Measurements from ENCODE around the gene APLP2. TPM values are rescaled to one million over a fixed set of nuclear protein-coding genes. Genes with fewer than 3 reads are reported as not detected.
A peak's percentile ranks its signal among the peaks of the same experiment; 100 is the strongest.

APLP2 gene
- total and polyA plus RNA-seq, 2 of the 13 experiments (the other 11 are each of a cell fraction or from before 2014, with no cell fraction given): 315 to 594 TPM

- TF ChIP-seq ZNF883 (CRISPR knock-in tag; IDR thresholded peaks at IDR 0.05; ENCODE audit: not compliant biosample characterization) (no peak), HES4 (CRISPR knock-in tag; IDR thresholded peaks at IDR 0.05; ENCODE audit: borderline replicate concordance) (no peak), KLF6 (CRISPR knock-in tag; IDR thresholded peaks at IDR 0.05) (no peak), MXD1 (CRISPR knock-in tag; IDR thresholded peaks at IDR 0.05) (no peak), KLF11 (CRISPR knock-in tag; IDR thresholded peaks at IDR 0.05) (no peak), MIER2 (CRISPR knock-in tag; IDR thresholded peaks at IDR 0.05) (no peak), PHF5A (CRISPR knock-in tag; IDR thresholded peaks at IDR 0.05; ENCODE audit: low read depth, unreplicated experiment) (no peak), ZNF788 (CRISPR knock-in tag; IDR thresholded peaks at IDR 0.05; ENCODE audit: borderline replicate concordance) (no peak), RFX5 (IDR thresholded peaks at IDR 0.05; ENCODE audit: low read depth, low read length) (no peak), ZNF558 (CRISPR knock-in tag; IDR thresholded peaks at IDR 0.05; ENCODE audit: borderline replicate concordance) (no peak), FOXJ3 (CRISPR knock-in tag; IDR thresholded peaks at IDR 0.05; ENCODE audit: borderline replicate concordance) (peak; percentile 29; the same call in 1 of the 2 replicates), NR2C2 (CRISPR knock-in tag; IDR thresholded peaks at IDR 0.05; ENCODE audit: borderline replicate concordance) (peak; percentile 61), SOX5 (CRISPR knock-in tag; IDR thresholded peaks at IDR 0.05; ENCODE audit: borderline replicate concordance) (0 out of 2 replicates have a peak, but pooled peaks have one; percentile 17), NR2F2 (IDR thresholded peaks at IDR 0.05; ENCODE audit: borderline replicate concordance, low read depth) (peak; percentile 51; the same call in 1 of the 2 replicates), ZBTB7B (CRISPR knock-in tag; IDR thresholded peaks at IDR 0.05) (0 out of 2 replicates have a peak, but pooled peaks have one; percentile 15), U2AF2 (IDR thresholded peaks at IDR 0.05; ENCODE audit: low read depth, low read length) (no peak), KDM5B (CRISPR knock-in tag; IDR thresholded peaks at IDR 0.05; ENCODE audit: borderline replicate concordance) (no peak), ZNF609 (CRISPR knock-in tag; IDR thresholded peaks at IDR 0.05; ENCODE audit: borderline replicate concordance) (no peak)
- TF ChIP-seq, protein P1, sequence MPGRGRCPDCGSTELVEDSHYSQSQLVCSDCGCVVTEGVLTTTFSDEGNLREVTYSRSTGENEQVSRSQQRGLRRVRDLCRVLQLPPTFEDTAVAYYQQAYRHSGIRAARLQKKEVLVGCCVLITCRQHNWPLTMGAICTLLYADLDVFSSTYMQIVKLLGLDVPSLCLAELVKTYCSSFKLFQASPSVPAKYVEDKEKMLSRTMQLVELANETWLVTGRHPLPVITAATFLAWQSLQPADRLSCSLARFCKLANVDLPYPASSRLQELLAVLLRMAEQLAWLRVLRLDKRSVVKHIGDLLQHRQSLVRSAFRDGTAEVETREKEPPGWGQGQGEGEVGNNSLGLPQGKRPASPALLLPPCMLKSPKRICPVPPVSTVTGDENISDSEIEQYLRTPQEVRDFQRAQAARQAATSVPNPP (CRISPR knock-in tag; IDR thresholded peaks at IDR 0.05): no peak
- TF ChIP-seq, protein P2, sequence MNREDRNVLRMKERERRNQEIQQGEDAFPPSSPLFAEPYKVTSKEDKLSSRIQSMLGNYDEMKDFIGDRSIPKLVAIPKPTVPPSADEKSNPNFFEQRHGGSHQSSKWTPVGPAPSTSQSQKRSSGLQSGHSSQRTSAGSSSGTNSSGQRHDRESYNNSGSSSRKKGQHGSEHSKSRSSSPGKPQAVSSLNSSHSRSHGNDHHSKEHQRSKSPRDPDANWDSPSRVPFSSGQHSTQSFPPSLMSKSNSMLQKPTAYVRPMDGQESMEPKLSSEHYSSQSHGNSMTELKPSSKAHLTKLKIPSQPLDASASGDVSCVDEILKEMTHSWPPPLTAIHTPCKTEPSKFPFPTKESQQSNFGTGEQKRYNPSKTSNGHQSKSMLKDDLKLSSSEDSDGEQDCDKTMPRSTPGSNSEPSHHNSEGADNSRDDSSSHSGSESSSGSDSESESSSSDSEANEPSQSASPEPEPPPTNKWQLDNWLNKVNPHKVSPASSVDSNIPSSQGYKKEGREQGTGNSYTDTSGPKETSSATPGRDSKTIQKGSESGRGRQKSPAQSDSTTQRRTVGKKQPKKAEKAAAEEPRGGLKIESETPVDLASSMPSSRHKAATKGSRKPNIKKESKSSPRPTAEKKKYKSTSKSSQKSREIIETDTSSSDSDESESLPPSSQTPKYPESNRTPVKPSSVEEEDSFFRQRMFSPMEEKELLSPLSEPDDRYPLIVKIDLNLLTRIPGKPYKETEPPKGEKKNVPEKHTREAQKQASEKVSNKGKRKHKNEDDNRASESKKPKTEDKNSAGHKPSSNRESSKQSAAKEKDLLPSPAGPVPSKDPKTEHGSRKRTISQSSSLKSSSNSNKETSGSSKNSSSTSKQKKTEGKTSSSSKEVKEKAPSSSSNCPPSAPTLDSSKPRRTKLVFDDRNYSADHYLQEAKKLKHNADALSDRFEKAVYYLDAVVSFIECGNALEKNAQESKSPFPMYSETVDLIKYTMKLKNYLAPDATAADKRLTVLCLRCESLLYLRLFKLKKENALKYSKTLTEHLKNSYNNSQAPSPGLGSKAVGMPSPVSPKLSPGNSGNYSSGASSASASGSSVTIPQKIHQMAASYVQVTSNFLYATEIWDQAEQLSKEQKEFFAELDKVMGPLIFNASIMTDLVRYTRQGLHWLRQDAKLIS (CRISPR knock-in tag; IDR thresholded peaks at IDR 0.05): no peak
These were observed 123.2 kb downstream of the APLP2 start (continued) for GRCh38 chr11:130192845-130193267.

Measured in HepG2 (cell line).